ENCODE measurements around the gene C1QTNF1. TPM values are rescaled to one million over a fixed set of nuclear protein-coding genes. Genes with fewer than 3 reads are reported as not detected.

Gene C1QTNF1
- total RNA-seq, 1 experiment from 2014 or later = 4.0 TPM

DNA sequence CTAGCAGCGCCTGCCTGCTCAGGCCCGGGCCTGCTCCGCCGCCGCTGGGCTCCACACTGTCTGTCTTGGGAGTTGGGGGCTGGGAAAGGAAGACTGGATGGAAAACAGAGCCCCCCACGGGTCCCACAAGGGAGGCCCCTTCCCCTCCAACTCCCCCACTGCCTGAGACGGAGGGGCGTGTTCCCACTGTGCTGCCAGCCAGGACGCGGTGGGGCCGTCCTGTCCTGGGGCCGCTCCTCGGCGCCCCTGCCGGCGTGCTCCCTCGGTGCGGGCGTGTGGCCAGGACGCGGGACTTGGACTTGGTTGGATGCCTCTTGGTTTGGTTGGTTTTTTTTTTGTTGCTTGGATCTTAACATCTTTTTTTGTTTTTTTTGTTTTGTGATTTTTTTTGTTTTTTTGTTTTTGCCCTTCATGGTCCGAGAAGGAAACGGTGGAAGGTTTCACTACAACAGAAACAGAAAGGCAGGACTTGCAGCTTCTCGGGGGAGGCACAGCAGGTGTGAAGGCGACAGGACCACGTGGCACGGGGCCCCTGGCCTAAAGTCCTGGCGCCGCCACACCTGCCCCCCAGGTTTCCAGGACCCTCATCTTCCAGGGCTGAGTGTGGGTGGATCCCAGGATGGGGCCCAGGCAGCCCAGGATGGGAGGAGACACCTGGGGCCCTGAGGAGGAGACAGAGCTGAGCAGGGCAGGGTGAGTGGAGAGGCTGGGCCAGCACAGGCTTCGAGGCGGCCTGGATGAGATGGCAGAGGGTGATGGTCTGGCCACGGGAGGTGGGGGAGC is 66.7 kb downstream of the C1QTNF1 start:
- Histone ChIP-seq H3K9me3 (ENCODE audit: control insufficient read depth in 1 of 2, insufficient read depth in 1 of 2, low read depth in 1 of 2, low read length in 2 of 2) (no peaks in the 10 kb centered on the region), H3K4me2 (ENCODE audit: low read length) (no peak overlapping the region), H3K27me3 (ENCODE audit: insufficient read depth, low read length) (no peaks in the 10 kb centered on the region), H4K20me1 (ENCODE audit: insufficient read depth) (no peaks in the 10 kb centered on the region), H3K27ac (ENCODE audit: low read depth, low read length) (no peak overlapping the region; the same call in 1 of the 2 replicates), H3K4me3 (replicated peaks in 1 of 2; ENCODE audit: low read depth in 1 of 2, low read length in 2 of 2) (no peak overlapping the region), H3K9me2 (ENCODE audit: insufficient read depth) (no peaks in the 10 kb centered on the region), H3K36me3 (ENCODE audit: control insufficient read depth in 1 of 2, insufficient read depth in 2 of 2, low read length in 2 of 2) (no peaks in the 10 kb centered on the region), H2AFZ (ENCODE audit: low read depth, low read length, poor library complexity, severe bottlenecking) (no peak overlapping the region), H3K79me2 (ENCODE audit: insufficient read depth, low read length) (no peaks in the 10 kb centered on the region), H3K4me1 (ENCODE audit: control insufficient read depth in 1 of 2, insufficient read depth in 2 of 2, low read length in 2 of 2) (no peaks in the 10 kb centered on the region; a peak in 1 of 4 replicates), H3K9ac (ENCODE audit: low read length) (no peak overlapping the region)
- TF ChIP-seq EGR1 (IDR thresholded peaks at IDR 0.05; ENCODE audit: low read depth) (no peak), EZH2 (IDR thresholded peaks at IDR 0.05) (no peak), ELF1 (IDR thresholded peaks at IDR 0.05; ENCODE audit: borderline replicate concordance, low read depth) (no peak)
- BruUV-seq (replicated peaks) = no TSS peak
- DNase-seq (ENCODE audit: low read depth, low spot score) (no peak), ATAC-seq (no peak)
- ChIA-PET POLR2A (interaction anchor here (0.5 kb wide), 1 partner anchor 1995 kb away, joined by 3 read pairs; no protein-coding TSS in a partner anchor), CTCF (interaction anchor here (5.4 kb wide), 1 partner anchor 301 kb away, joined by 126 read pairs; no protein-coding TSS in a partner anchor), RAD21 (ENCODE audit: low non-redundant PET in 1 of 2, low total read pairs in 2 of 2, uncharacterized antibody in 2 of 2, unreplicated experiment in 2 of 2) (no interaction called here)
- intact Hi-C loops (cut with micrococcal nuclease) = no loop called here

DNA sequence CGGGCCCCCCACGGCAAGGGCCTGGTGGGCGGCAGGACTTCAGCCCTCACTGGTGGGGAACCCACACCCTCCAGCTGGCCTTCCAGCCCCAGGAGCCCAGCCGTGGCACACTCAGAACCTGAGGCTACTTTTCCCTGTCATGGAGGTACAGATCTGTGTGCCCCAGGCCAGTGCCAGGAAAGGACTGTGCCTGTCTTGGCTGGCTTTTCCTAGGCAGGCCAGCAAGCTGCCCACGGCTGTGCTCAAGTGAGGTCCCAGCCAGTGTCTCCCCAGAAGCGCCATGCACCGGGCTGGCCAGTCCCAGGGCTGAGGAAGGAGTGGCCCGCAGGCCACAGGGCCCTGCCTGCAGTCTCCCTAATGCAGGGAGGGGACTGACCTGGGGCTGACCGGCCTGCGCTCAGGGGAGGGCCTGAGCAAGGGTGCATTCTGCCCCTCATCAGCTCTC is 67.3 kb downstream of the C1QTNF1 start:
- ChIA-PET CTCF (interaction anchor here (5.4 kb wide), 1 partner anchor 300 kb away, joined by 126 read pairs; no protein-coding TSS in a partner anchor), POLR2A (no interaction called here), RAD21 (ENCODE audit: low non-redundant PET in 1 of 2, low total read pairs in 2 of 2, uncharacterized antibody in 2 of 2, unreplicated experiment in 2 of 2) (no interaction called here)
- Histone ChIP-seq H3K36me3 (ENCODE audit: control insufficient read depth in 1 of 2, insufficient read depth in 2 of 2, low read length in 2 of 2) (no peaks in the 10 kb centered on the region), H3K4me3 (replicated peaks in 1 of 2; ENCODE audit: low read depth in 1 of 2, low read length in 2 of 2) (no peak overlapping the region), H3K4me2 (ENCODE audit: low read length) (no peak overlapping the region), H3K9ac (ENCODE audit: low read length) (no peak overlapping the region), H3K27me3 (ENCODE audit: insufficient read depth, low read length) (no peaks in the 10 kb centered on the region), H3K4me1 (ENCODE audit: control insufficient read depth in 1 of 2, insufficient read depth in 2 of 2, low read length in 2 of 2) (no peaks in the 10 kb centered on the region; a peak in 1 of 4 replicates), H3K9me3 (ENCODE audit: control insufficient read depth in 1 of 2, insufficient read depth in 1 of 2, low read depth in 1 of 2, low read length in 2 of 2) (no peaks in the 10 kb centered on the region), H2AFZ (ENCODE audit: low read depth, low read length, poor library complexity, severe bottlenecking) (no peak overlapping the region), H3K27ac (ENCODE audit: low read depth, low read length) (no peak overlapping the region; the same call in 1 of the 2 replicates), H4K20me1 (ENCODE audit: insufficient read depth) (no peaks in the 10 kb centered on the region), H3K79me2 (ENCODE audit: insufficient read depth, low read length) (no peaks in the 10 kb centered on the region), H3K9me2 (ENCODE audit: insufficient read depth) (no peaks in the 10 kb centered on the region)
- intact Hi-C loops (cut with micrococcal nuclease) = no loop called here
- ATAC-seq (no peak), DNase-seq (ENCODE audit: low read depth, low spot score) (no peak)
- no TSS peak for BruUV-seq (replicated peaks)
- no peak for TF ChIP-seq ELF1 (IDR thresholded peaks at IDR 0.05; ENCODE audit: borderline replicate concordance, low read depth)
- no peak for TF ChIP-seq CEBPB (IDR thresholded peaks at IDR 0.05; ENCODE audit: low read depth)
- TF ChIP-seq FOSL1 (IDR thresholded peaks at IDR 0.05; ENCODE audit: low read depth) = no peak
- TF ChIP-seq SP1 (IDR thresholded peaks at IDR 0.05; ENCODE audit: low read depth) = no peak
- no peak for TF ChIP-seq POLR2A (IDR thresholded peaks at IDR 0.05; ENCODE audit: borderline replicate concordance, extremely low read depth, insufficient read depth, insufficient read length)
- TF ChIP-seq, protein P1, sequence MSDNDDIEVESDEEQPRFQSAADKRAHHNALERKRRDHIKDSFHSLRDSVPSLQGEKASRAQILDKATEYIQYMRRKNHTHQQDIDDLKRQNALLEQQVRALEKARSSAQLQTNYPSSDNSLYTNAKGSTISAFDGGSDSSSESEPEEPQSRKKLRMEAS (IDR thresholded peaks at IDR 0.05) = no peak
- TF ChIP-seq EZH2phosphoT487 (IDR thresholded peaks at IDR 0.05; ENCODE audit: borderline replicate concordance) = no peak
- TF ChIP-seq SIN3A (IDR thresholded peaks at IDR 0.05; ENCODE audit: low read depth) = no peak
- no peak for TF ChIP-seq EGR1 (IDR thresholded peaks at IDR 0.05; ENCODE audit: low read depth)
- TF ChIP-seq POLR2AphosphoS5 (IDR thresholded peaks at IDR 0.05; ENCODE audit: low read depth, low read length) = no peak
- TF ChIP-seq ZNF274 (IDR thresholded peaks at IDR 0.05; ENCODE audit: low read depth, low read length) = no peak
- TF ChIP-seq JUND (IDR thresholded peaks at IDR 0.05) = no peak
- TF ChIP-seq, protein P2, sequence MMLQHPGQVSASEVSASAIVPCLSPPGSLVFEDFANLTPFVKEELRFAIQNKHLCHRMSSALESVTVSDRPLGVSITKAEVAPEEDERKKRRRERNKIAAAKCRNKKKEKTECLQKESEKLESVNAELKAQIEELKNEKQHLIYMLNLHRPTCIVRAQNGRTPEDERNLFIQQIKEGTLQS (IDR thresholded peaks at IDR 0.05) = no peak
- TF ChIP-seq ZFX (IDR thresholded peaks at IDR 0.05) = no peak
- no peak for TF ChIP-seq YY1 (IDR thresholded peaks at IDR 0.05; ENCODE audit: extremely low read depth, insufficient replicate concordance, low read depth, low read length)
- no peak for TF ChIP-seq SRF (IDR thresholded peaks at IDR 0.05; ENCODE audit: low read depth)
- TF ChIP-seq, protein P3, sequence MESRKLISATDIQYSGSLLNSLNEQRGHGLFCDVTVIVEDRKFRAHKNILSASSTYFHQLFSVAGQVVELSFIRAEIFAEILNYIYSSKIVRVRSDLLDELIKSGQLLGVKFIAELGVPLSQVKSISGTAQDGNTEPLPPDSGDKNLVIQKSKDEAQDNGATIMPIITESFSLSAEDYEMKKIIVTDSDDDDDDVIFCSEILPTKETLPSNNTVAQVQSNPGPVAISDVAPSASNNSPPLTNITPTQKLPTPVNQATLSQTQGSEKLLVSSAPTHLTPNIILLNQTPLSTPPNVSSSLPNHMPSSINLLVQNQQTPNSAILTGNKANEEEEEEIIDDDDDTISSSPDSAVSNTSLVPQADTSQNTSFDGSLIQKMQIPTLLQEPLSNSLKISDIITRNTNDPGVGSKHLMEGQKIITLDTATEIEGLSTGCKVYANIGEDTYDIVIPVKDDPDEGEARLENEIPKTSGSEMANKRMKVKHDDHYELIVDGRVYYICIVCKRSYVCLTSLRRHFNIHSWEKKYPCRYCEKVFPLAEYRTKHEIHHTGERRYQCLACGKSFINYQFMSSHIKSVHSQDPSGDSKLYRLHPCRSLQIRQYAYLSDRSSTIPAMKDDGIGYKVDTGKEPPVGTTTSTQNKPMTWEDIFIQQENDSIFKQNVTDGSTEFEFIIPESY (IDR thresholded peaks at IDR 0.05; ENCODE audit: extremely low read depth, insufficient replicate concordance, low read length) = no peak

All from HCT116 (cell line).